ENCODE results near the gene VMP1.
"Not testable (repeated sequence)": the region's sequence is repeated elsewhere in the genome, so short reads cannot be mapped to it uniquely, and the experiment has no call there.

GRCh38 chr17:59789849-59790248 is 82.4 kb downstream of the VMP1 start:
- not testable (repeated sequence) for TF ChIP-seq EP300, CTCF (IDR thresholded peaks at IDR 0.05)

Data from suprapubic skin (tissue), 3 donors.